CD4-positive, alpha-beta T cell (primary cell): ENCODE results near the gene ERC2. TPM values are rescaled to one million over a fixed set of nuclear protein-coding genes. Genes with fewer than 3 reads are reported as not detected.

Experiments used
- ATAC-seq: fragments of 200-7000 bp; cut with Tn5 transposase; one replicate; pipeline ENCODE4 v1.10.0; 2022; ENCODE audit warnings: mild to moderate bottlenecking; ENCODE audit not compliant: poor library complexity
- CTCF ChIA-PET: fragments of 350-600 bp; sonication (Branson Sonifier 250); formaldehyde crosslinking; loops from one replicate; lab custom pipeline; 2021; ENCODE audit warnings: antibody characterized with exemption, inconsistent platforms; lab: Charles Lee
- POLR2A ChIA-PET: fragments of 350-600 bp; sonication (Branson Sonifier 250); formaldehyde crosslinking; loops from one replicate; lab custom pipeline; 2021; ENCODE audit warnings: antibody characterized with exemption, inconsistent platforms; lab: Charles Lee
- DNase-seq, 14 experiments: peaks; one replicate each; pipeline ENCODE4 v3.0.0-alpha.2; 2013 to 2020; ENCODE audit warnings: mixed read lengths in 2 of 14
- H3K27ac ChIP-seq, 2 donors: one replicate each; pipeline versions ENCODE4 v1.5.1 to v1.7.0; 2013; ENCODE audit warnings: low read length in 2 of 2, low read depth in 1 of 2, mild to moderate bottlenecking in 1 of 2
- H3K27me3 ChIP-seq, 2 experiments: 1 replicate in 1 of 2; 2 replicates in 1 of 2; pipeline versions ENCODE4 v1.6.1 to v1.7.0; 2013; ENCODE audit warnings: low read length in 2 of 2, control low read depth in 1 of 2, mild to moderate bottlenecking in 1 of 2, moderate library complexity in 1 of 2; ENCODE audit not compliant: insufficient read depth in 2 of 2, control insufficient read depth in 1 of 2
- H3K36me3 ChIP-seq: one replicate; pipeline ENCODE4 v1.6.1; 2013; ENCODE audit warnings: low read length, control low read depth; ENCODE audit not compliant: insufficient read depth
- H3K4me1 ChIP-seq: one replicate; pipeline ENCODE4 v1.6.1; 2013; ENCODE audit warnings: low read length, control low read depth; ENCODE audit not compliant: insufficient read depth
- H3K4me3 ChIP-seq: one replicate; pipeline ENCODE4 v1.5.1; 2013; ENCODE audit warnings: mild to moderate bottlenecking, low read length, moderate library complexity
- H3K9me3 ChIP-seq, 2 experiments: 1 replicate in 1 of 2; 2 replicates in 1 of 2; pipeline versions ENCODE4 v1.6.1 to v1.7.0; 2013; ENCODE audit warnings: low read length in 2 of 2, mild to moderate bottlenecking in 2 of 2, control low read depth in 1 of 2, moderate library complexity in 1 of 2; ENCODE audit not compliant: control insufficient read depth in 1 of 2, insufficient read depth in 1 of 2
- H3K27ac Mint-ChIP-seq: one replicate; pipeline ENCODE4 v1.8.0; 2020; ENCODE audit warnings: mixed read lengths
- H3K27me3 Mint-ChIP-seq: one replicate; pipeline ENCODE4 v1.8.0; 2021; ENCODE audit warnings: mixed read lengths
- H3K36me3 Mint-ChIP-seq: one replicate; pipeline ENCODE4 v1.8.0; 2021; ENCODE audit warnings: low read depth, mixed read lengths
- H3K4me1 Mint-ChIP-seq: one replicate; pipeline ENCODE4 v1.8.0; 2021; ENCODE audit warnings: low read depth, mixed read lengths
- H3K4me3 Mint-ChIP-seq: one replicate; pipeline ENCODE4 v1.8.0; 2020; ENCODE audit warnings: mild to moderate bottlenecking, mixed read lengths
- H3K9me3 Mint-ChIP-seq: one replicate; pipeline ENCODE4 v1.8.0; 2020; ENCODE audit warnings: mixed read lengths
- intact Hi-C, 2 experiments: fragments of 100-400 bp; cut with DNase I in 1 of 2; cut with micrococcal nuclease in 1 of 2; formaldehyde crosslinking; loops; one replicate each; pipeline versions ENCODE4 v1.15.1 to v1.9.0; 2023 to 2025; cut with DNase I, micrococcal nuclease
- total RNA-seq, 174 experiments: library from RNA in 2 of 174; stranded (reverse) in 2 of 174; gene quantifications; one replicate each; pipeline ENCODE4 v1.2.3 and lab custom pipeline; 2021 to 2026
- TF ChIP-seq, protein P1 (sequence below): fragments of 200-600 bp; IDR thresholded peaks from one replicate; pipeline ENCODE4 v1.8.0; 2022; ENCODE audit warnings: antibody characterized with exemption, mild to moderate bottlenecking

ERC2 gene
- total RNA-seq, 2 experiments from 2014 or later = not detected

GRCh38 chr3:55934771-55935170 is 533.5 kb downstream of the ERC2 start:
- Histone ChIP-seq H3K27me3 (no peaks in the 10 kb centered on the region), H3K9me3 (peaks cover 0 to 4% of the 10 kb centered on the region in 2 experiments), H3K27ac (no peak overlapping the region), H3K36me3 (no peaks in the 10 kb centered on the region), H3K4me3 (no peak overlapping the region), H3K4me1 (no peaks in the 10 kb centered on the region)
- ChIA-PET POLR2A (no interaction called here), CTCF (interaction anchor here (0.6 kb wide), 1 partner anchor 112 kb away, joined by 4 read pairs; no protein-coding TSS in a partner anchor)
- TF ChIP-seq, protein P1, sequence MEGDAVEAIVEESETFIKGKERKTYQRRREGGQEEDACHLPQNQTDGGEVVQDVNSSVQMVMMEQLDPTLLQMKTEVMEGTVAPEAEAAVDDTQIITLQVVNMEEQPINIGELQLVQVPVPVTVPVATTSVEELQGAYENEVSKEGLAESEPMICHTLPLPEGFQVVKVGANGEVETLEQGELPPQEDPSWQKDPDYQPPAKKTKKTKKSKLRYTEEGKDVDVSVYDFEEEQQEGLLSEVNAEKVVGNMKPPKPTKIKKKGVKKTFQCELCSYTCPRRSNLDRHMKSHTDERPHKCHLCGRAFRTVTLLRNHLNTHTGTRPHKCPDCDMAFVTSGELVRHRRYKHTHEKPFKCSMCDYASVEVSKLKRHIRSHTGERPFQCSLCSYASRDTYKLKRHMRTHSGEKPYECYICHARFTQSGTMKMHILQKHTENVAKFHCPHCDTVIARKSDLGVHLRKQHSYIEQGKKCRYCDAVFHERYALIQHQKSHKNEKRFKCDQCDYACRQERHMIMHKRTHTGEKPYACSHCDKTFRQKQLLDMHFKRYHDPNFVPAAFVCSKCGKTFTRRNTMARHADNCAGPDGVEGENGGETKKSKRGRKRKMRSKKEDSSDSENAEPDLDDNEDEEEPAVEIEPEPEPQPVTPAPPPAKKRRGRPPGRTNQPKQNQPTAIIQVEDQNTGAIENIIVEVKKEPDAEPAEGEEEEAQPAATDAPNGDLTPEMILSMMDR = no peak
- DNase-seq = no peak
- ATAC-seq = no peak
- intact Hi-C loops = no loop called here
- Mint-ChIP-seq H3K27me3 (no peaks in the 10 kb centered on the region), H3K36me3 (no peaks in the 10 kb centered on the region), H3K4me1 (no peaks in the 10 kb centered on the region), H3K9me3 (no peaks in the 10 kb centered on the region), H3K4me3 (no peak overlapping the region), H3K27ac (no peak overlapping the region)

DNA sequence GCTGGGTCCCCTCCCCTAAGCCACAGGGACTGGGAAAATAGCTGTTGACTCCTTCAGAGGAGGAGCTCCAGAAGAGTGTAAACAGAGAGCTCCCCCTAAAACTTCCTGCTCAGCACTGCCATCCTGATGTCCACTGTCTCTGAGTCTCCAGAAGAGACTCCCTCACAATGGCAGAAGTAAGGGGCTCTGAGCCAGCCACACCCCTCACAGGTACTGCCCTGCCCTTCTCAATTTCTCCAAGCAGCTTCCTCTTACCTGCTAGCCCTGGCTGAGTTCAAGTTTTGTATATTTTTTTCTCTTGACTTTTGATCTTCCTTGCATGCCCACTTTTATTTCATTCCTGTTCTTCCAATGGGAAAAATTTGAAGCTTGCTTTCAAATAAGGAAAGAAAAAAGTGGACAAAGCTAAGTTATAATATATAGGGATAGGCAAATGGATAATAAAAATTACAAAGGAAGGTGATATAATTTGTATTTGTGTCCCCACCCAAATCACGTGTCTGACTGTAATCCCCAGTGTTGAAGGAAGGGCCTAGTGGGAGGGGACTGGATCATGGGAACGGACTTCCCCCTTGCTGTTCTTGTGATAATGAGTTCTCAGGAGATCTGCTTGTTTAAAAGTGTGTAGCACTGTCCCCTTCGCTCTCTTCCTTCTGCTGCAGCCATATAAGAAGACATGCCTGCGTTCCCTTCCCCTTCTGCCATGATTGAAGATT is 539.0 kb downstream of the ERC2 start:
- Histone ChIP-seq H3K4me3 (no peak overlapping the region), H3K4me1 (no peaks in the 10 kb centered on the region), H3K27ac (no peak overlapping the region), H3K36me3 (no peaks in the 10 kb centered on the region), H3K9me3 (peaks cover 0 to 4% of the 10 kb centered on the region in 2 experiments), H3K27me3 (no peaks in the 10 kb centered on the region)
- CTCF ChIA-PET = no interaction called here
- Mint-ChIP-seq H3K27ac (no peak overlapping the region), H3K9me3 (peaks cover 5% of the 10 kb centered on the region), H3K36me3 (no peaks in the 10 kb centered on the region), H3K27me3 (no peaks in the 10 kb centered on the region), H3K4me3 (no peak overlapping the region), H3K4me1 (no peaks in the 10 kb centered on the region)
- ATAC-seq (no peak), DNase-seq (no peak)
- POLR2A ChIA-PET = no interaction called here
- TF ChIP-seq, protein P1 = no peak
- intact Hi-C loops = no loop called here

- Mint-ChIP-seq H3K9me3 (peaks cover 5% of the 10 kb centered on the region), H3K4me1 (no peaks in the 10 kb centered on the region), H3K36me3 (no peaks in the 10 kb centered on the region), H3K27ac (no peak overlapping the region), H3K4me3 (no peak overlapping the region), H3K27me3 (no peaks in the 10 kb centered on the region)
- no peak overlapping the region for H3K4me3 ChIP-seq
- DNase-seq (no peak), ATAC-seq (no peak)
- TF ChIP-seq, protein P1 = no peak
- H3K27me3 ChIP-seq = no peaks in the 10 kb centered on the region
- ChIA-PET CTCF (interaction anchor here (0.5 kb wide), 1 partner anchor 57 kb away, joined by 4 read pairs; no protein-coding TSS in a partner anchor), POLR2A (no interaction called here)
- no peaks in the 10 kb centered on the region for H3K36me3 ChIP-seq
- no peak overlapping the region for H3K27ac ChIP-seq
- no peaks in the 10 kb centered on the region for H3K4me1 ChIP-seq
- intact Hi-C loops = no loop called here
- no peaks in the 10 kb centered on the region for H3K9me3 ChIP-seq
These were observed 544.6 kb downstream of the ERC2 start for GRCh38 chr3:55923626-55924025.
